Measurements from ENCODE around the gene RAPGEF3. TPM values are rescaled to one million over a fixed set of nuclear protein-coding genes. Genes with fewer than 3 reads are reported as not detected.

RAPGEF3 gene
- total and polyA plus RNA-seq, 9 of the 15 experiments (the other 6 are each of a cell fraction or from before 2014, with no cell fraction given), result 0.03 to 0.78 (median 0.37) TPM; not detected in 1

DNA sequence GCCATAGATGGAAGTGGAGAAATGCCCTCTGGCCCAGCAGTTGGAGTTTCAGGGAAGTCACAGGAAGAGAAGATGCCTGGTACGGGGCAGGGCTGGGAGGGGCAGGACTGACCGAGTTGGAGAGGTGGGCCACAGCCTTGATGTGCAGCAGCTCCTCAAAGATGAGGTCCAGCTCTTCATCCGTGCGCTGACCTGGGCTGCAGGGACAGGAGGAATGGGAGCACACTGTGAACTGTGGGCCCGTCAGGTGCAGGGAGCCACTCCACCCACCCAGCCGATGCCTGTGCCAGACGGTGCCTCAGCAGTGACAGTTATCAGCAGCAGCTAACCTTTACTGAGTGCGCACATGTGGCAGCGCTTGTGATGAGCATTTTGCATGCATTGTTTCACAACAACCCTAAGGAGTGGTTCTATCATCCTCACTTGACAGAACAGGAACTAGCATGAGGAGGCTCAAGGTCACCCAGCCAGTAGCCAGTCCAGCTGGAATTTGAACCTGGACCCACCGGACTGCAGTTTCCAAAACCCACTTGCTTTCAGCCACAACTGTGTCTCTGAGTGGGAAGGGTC lies 8.4 kb downstream of the RAPGEF3 start:
- in situ Hi-C loops (cut with MboI) (no loop called here), intact Hi-C loops (cut with micrococcal nuclease) (no loop called here)
- BruUV-seq (replicated peaks), result no TSS peak
- Histone ChIP-seq H3K27me3 (ENCODE audit: control insufficient read depth in 2 of 2, insufficient read depth in 2 of 2, low read length in 2 of 2) (peaks cover 27 to 49% of the 10 kb centered on the region in 2 experiments), H3K4me3 (no peak overlapping the region), H3K79me2 (ENCODE audit: control insufficient read depth, insufficient read depth, low read length) (no peaks in the 10 kb centered on the region), H3K9me1 (ENCODE audit: control insufficient read depth, insufficient read depth, low read length) (no peaks in the 10 kb centered on the region), H3K36me3 (ENCODE audit: control insufficient read depth, insufficient read depth, low read length) (no peaks in the 10 kb centered on the region), H4K20me1 (replicated peaks; ENCODE audit: control insufficient read depth, insufficient read depth, low read length) (no peaks in the 10 kb centered on the region; the same call in 1 of the 2 replicates), H2AFZ (ENCODE audit: low read depth, low read length) (no peak overlapping the region), H3K4me1 (replicated peaks in 1 of 2; ENCODE audit: control insufficient read depth in 2 of 2, insufficient read depth in 2 of 2, low read length in 2 of 2) (peaks cover 6 to 30% of the 10 kb centered on the region in 2 experiments; a peak in 2 of 5 replicates), H3K27ac (ENCODE audit: extremely low read depth, low read depth, low read length) (no peak overlapping the region), H3K4me2 (ENCODE audit: insufficient read depth, low read length) (no peak overlapping the region), H3K9me3 (replicated peaks; ENCODE audit: control insufficient read depth, insufficient read depth, low read depth, low read length) (no peaks in the 10 kb centered on the region), H3K9ac (ENCODE audit: insufficient read depth in 1 of 2, low read depth in 2 of 2, low read length in 2 of 2) (no peak overlapping the region; a peak in 1 of 4 replicates)
- WGBS (ENCODE audit: insufficient coverage, low coverage, missing lambda C conversion rate), result 15% methylated on average over 10 of the region's 10 CpGs
- DNase-seq (ENCODE audit: extremely low read depth in 1 of 4, low spot score in 3 of 4) (no peak), FAIRE-seq (no peak), ATAC-seq (no peak)
- ChIA-PET CTCF (ENCODE audit: low intra/inter-chr PET ratio) (no interaction called here), POLR2A (interaction anchor here (0.6 kb wide), 1 partner anchor 27 kb away, joined by 3 read pairs; no protein-coding TSS in a partner anchor)
- 0 out of 2 replicates have a peak, but pooled peaks have one; percentile 38 for TF ChIP-seq CEBPG (CRISPR knock-in tag; IDR thresholded peaks at IDR 0.05)
- TF ChIP-seq CEBPG (tag; conservative IDR thresholded peaks at IDR 0.05 in 1 of 2, IDR thresholded peaks at IDR 0.05 in 1 of 2), result no peak
- peak; percentile 51; the same call in 1 of the 2 replicates for TF ChIP-seq CEBPB (tag; IDR thresholded peaks at IDR 0.05)
- no peak for TF ChIP-seq RCOR1 (IDR thresholded peaks at IDR 0.05; ENCODE audit: borderline replicate concordance in 1 of 2, low read depth in 2 of 2, low read length in 2 of 2)
- TF ChIP-seq ESRRA (IDR thresholded peaks at IDR 0.05; ENCODE audit: borderline replicate concordance, low read depth), result peak; percentile 58; the same call in 1 of the 2 replicates
- no peak for TF ChIP-seq TEAD2 (tag; IDR thresholded peaks at IDR 0.05)
- no peak for TF ChIP-seq ZNF232 (CRISPR knock-in tag; IDR thresholded peaks at IDR 0.05)
